AG09309 (cell line): Measurements from ENCODE around the gene FN3KRP.

Experiments
- DNase-seq: peaks from one replicate; pipeline ENCODE4 v3.0.0-alpha.2; 2010; ENCODE audit warnings: low read depth
- H3K4me3 ChIP-seq: 2 replicates; pipeline ENCODE4 v1.5.1; 2011; ENCODE audit warnings: mild to moderate bottlenecking, low read depth, low read length, moderate library complexity; ENCODE audit not compliant: control insufficient read depth
- CTCF ChIP-seq: IDR thresholded peaks from 2 replicates; pipeline ENCODE4 v1.5.1; 2011; ENCODE audit warnings: mild to moderate bottlenecking, low read depth, low read length, inconsistent platforms; ENCODE audit not compliant: insufficient read depth, control insufficient read depth; ENCODE audit errors: missing control alignments

Gene FN3KRP

DNA sequence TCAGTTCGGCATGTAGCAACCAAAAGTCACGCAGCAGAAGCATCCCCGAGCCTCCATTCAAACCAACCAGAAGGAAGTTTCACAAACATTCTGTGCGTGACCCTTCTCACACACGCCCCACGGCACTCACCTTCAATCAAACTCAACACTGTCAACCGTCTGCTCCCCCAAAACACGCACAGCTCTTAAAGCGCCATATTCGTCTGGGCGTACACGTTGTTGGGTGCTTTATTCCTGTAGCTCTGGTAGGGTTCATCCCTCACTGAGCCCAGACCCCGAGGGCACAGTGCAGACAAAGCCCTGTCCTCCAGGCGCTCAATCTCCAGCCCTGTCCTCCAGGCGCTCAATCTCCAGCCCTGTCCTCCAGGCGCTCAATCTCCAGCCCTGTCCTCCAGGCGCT is 20.2 kb upstream of the FN3KRP start:
- DNase-seq = no peak
- no peak for TF ChIP-seq CTCF

GRCh38 chr17:82696916-82697807 is 19.3 kb upstream of the FN3KRP start:
- peak overlapping the region; percentile 55 for H3K4me3 ChIP-seq
- DNase-seq = no peak

More for the DNA sequence above, 20.2 kb upstream of the FN3KRP start:
- no peak overlapping the region for H3K4me3 ChIP-seq

DNA sequence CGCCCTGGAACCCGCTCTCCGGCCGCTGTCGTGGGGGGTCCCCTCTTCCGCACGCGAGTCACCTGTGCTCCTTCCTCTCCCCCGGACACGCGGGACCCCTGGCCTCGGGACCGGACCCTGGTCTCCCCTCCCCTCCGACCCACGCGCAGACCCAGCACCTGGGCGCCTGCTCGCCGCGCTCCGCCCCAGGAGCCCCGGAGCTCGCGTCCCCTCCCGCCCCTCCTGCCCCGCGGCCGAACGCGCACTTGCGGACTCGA is 18.8 kb upstream of the FN3KRP start:
- peak overlapping the region; percentile 55 for H3K4me3 ChIP-seq
- DNase-seq = no peak
- TF ChIP-seq CTCF = no peak

More at GRCh38 chr17:82696916-82697807, 19.3 kb upstream of the FN3KRP start:
- TF ChIP-seq CTCF = no peak

DNA sequence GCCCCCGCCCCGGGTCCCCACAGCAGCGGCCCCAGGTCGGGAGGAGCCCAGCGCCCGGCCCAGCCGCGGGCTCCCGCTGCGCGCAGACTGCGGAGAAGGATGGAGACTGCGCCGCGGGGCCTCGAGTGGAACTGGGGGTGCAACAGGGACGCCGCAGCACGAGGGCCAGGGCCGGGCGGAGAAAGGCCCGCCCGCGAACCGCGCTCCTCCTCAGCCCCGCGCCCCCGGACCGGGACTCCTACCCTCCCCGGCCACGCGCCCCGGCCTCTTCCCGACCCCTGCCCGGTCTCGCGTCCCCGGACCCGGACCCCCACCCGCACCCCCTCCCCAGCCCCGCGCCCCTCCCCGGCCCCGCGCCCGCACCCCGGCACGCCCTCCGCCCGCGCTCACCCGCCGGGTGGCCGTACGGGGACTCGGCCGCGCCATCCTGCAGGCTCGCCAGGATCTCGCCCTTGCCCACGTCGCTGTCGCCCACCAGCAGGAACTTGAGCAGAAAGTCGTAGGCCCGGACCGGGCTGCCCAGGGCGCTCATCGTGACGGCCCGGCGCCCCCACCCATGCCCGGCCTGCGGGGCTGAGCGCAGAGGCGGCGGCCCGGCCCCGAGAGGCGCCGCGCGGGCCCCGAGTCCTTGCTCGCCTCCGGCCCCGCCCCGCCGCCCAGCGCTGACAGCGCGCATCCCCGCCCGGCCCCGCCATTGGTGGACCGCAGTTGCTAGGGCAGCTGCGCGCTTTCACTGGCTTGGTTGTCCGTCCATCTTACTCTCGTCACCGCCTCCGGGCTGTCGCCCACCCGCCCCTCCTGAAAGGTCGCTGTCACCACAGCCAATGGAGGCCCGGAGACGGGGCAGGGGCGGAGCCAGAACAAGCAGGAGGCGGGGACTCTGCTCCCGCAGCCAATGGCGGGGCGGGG is 18.2 kb upstream of the FN3KRP start, which contains the start of gene RAB40B:
RAB40B (minus strand) TSS at position 634 of the 909 bp plus-strand sequence; CDS start at position 532, 102 bp downstream.
- DNase-seq = peak; percentile 93
- peak within 1 kb of the TSS; percentile 70 for H3K4me3 ChIP-seq
- no peak for TF ChIP-seq CTCF

- peak overlapping the region; percentile 70 for H3K4me3 ChIP-seq
- no peak for DNase-seq
- no peak for TF ChIP-seq CTCF
Observed at GRCh38 chr17:82698974-82699442, 17.5 kb upstream of the FN3KRP start.

GRCh38 chr17:82699551-82699950 is 17.0 kb upstream of the FN3KRP start:
- TF ChIP-seq CTCF = no peak
- no peak for DNase-seq
- no peak overlapping the region for H3K4me3 ChIP-seq
